HG02642 (cell line): ENCODE results near the gene CNIH4.
"Not testable (repeated sequence)": the region's sequence is repeated elsewhere in the genome, so short reads cannot be mapped to it uniquely, and the experiment has no call there.

Experiments used
- ATAC-seq: cut with Tn5 transposase; IDR thresholded peaks from one replicate; pipeline ENCODE4 v1.9.1; 2021; ENCODE audit warnings: mild to moderate bottlenecking; ENCODE audit not compliant: unreplicated experiment, poor library complexity

CNIH4 gene

DNA sequence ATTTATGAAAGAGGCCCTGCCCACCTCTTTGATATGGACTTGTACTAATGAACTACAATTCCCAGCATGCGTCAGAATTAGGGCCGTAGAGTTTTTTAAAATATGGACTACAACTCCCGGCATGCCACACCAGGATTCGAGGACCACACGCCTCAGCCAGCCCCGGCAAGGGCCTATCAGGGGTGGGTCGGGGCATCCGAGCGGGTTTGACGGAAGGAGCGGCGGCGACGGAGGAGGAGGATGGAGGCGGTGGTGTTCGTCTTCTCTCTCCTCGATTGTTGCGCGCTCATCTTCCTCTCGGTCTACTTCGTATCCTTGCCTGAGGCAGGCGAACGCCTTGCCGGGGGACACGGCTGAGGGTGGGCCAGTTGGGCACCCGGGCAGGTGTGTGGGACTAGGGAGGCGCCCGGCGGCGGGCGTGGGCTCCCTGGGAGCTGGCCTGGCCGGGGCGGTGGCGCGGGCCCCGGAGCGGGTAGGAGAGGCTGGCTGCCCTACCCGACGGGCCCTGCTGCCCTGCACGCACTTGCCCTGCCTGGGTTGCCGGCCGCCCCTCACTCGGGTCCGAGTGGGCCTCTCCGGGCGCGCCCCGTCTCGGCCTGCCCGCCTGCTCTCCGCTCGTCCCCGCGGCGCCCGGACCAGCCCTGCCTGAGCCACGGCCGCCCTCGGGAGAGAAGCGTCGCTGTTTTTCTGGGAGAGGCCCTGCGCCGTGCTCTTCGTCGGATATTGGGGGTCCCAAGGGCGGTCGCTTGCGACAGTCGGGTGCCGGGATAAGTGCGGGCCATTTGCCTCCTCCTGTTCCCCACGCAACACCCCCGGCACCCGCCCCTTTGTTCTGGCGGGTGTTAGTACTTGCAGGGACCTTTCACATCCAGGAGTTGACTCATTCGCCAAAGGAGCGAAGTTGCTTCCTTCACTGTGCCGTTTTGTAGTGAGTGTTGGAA lies at the start of gene CNIH4:
Gene CNIH4 (plus strand): TSS at position 195 of the 941 bp plus-strand sequence. CDS start 46 bp downstream, at position 241.
- peak; percentile 99 for ATAC-seq

GRCh38 chr1:224308064-224308463 lies 48.6 kb upstream of the CNIH4 start:
- ATAC-seq = no peak

- ATAC-seq = not testable (repeated sequence)
Measured at GRCh38 chr1:224311503-224311902, 45.2 kb upstream of the CNIH4 start.

GRCh38 chr1:224312025-224312424 lies 44.7 kb upstream of the CNIH4 start:
- ATAC-seq = no peak

- ATAC-seq = no peak
Measured at GRCh38 chr1:224317383-224318045, 39.2 kb upstream of the CNIH4 start.

GRCh38 chr1:224321706-224322105 lies 35.0 kb upstream of the CNIH4 start:
- ATAC-seq = no peak

DNA sequence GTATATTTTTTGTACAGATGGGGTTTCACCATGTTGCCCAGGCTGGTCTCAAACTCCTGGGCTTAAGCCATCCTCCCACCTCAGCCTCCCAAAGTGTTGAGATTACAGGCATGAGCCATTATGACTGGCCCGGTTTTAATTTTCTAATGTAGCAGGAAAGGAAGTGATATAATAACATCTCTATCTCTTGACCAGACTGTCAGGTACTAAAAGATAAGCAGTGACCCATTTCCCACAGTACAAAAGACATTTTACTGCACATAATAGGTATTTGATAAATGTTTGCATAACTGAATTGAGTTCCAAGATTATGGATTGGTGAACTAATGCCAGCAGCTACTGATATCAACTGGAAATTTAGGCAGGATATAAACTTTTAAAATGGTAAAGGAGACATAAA lies 30.7 kb upstream of the CNIH4 start:
- no peak for ATAC-seq

GRCh38 chr1:224328644-224329043 lies 28.0 kb upstream of the CNIH4 start:
- no peak for ATAC-seq

GRCh38 chr1:224329484-224329841 lies 27.2 kb upstream of the CNIH4 start:
- ATAC-seq = no peak

GRCh38 chr1:224329842-224330753 lies 26.6 kb upstream of the CNIH4 start, which contains the start of gene NVL:
Gene NVL (minus strand): TSS chr1:224330172. CDS start chr1:224330127, 45 bp downstream.
- ATAC-seq = peak; percentile 86

DNA sequence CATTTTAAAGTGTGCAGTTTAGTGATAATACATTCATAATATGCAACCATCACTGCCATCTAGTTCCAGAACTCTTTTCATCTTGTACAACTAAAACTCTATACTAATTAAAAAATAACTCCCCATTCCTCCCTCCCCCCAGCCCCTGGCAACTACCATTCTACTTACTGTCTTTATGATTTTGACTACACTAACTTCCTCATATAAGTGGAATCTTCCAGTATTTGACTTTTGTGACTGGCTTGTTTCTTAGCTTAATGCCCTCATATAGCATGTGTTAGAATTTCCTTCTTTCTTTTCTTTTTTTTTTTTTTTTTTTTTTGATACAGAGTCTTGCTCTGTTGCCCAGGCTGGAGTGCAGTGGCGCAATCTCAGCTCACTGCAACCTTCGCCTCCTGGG lies 25.4 kb upstream of the CNIH4 start:
- ATAC-seq = no peak

- no peak for ATAC-seq
Measured at GRCh38 chr1:224331824-224332223, 24.9 kb upstream of the CNIH4 start.

DNA sequence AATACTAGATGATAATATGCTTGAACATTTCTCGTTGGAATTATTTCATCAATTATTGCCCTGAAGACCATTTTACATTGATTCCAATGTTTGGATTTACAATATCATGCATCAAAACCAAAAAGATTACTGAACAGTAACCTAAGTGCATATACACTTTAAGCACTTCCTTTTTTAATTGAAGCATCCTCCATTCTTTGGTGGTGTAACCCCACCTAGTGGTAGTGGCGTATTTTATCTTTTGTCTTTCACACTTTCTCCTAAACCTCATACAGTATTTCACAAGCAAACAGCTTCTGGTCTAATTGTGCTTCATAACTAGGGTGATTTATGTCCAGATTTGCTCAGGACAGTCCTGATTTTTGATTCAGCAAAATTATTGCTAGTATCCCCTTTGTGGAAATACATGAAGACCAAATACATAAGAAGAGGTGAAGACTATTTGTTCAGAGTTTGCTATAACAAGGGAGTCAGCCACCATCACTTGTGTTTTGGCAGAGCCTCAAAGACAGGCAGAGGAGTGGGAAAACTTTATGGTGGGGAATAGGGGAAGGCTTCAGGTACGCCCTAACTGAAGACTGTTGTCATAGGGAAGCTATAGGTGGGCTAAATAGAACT lies 23.3 kb upstream of the CNIH4 start:
- ATAC-seq = peak; percentile 36

GRCh38 chr1:224333939-224334786 lies 22.5 kb upstream of the CNIH4 start:
- no peak for ATAC-seq

GRCh38 chr1:224338150-224338838 lies 18.4 kb upstream of the CNIH4 start:
- no peak for ATAC-seq

DNA sequence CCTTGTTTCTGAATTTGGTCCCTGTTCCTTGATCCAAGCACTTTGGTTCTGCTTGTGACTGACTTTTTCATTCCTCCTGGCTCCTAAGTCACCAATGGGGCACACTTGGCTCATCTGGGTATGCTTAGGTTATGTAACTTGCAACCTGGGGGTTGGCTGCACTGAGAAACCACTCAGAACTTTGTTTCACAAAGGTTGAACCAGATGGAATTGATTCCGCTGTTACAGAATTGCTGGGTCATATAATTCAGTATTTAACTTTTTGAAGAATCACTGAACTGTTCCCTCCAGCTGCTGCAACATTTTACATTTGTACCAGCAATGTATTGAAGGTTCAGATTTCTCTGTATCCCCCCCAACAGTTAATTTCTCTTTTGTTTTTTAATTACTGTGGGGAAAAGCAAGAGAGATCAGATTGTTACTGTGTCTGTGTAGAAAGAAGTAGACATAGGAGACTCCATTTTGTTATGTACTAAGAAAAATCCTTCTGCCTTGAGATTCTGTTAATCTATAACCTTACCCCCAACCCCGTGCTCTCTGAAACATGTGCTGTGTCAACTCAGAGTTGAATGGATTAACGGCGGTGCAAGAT lies 17.1 kb upstream of the CNIH4 start:
- ATAC-seq = no peak

GRCh38 chr1:224340453-224341384 lies 16.0 kb upstream of the CNIH4 start:
- peak; percentile 90 for ATAC-seq
